Caco-2 (cell line): ENCODE data around the gene STARD10. TPM values are rescaled to one million over a fixed set of nuclear protein-coding genes. Genes with fewer than 3 reads are reported as not detected.

Source experiments
- BruUV-seq: library from RNA; stranded (reverse); fragments of 400-500 nt; replicated peaks from 2 replicates; lab custom pipeline; 2021; lab: Mats Ljungman, UMichigan
- CTCF ChIA-PET: fragments of 300-600 bp; sonication (Branson Sonifier 250); formaldehyde crosslinking; loops from one replicate; lab custom pipeline; 2022; ENCODE audit warnings: antibody characterized with exemption; lab: Charles Lee
- POLR2A ChIA-PET: fragments of 300-600 bp; sonication (Branson Sonifier 250); formaldehyde crosslinking; loops from one replicate; lab custom pipeline; 2022; ENCODE audit warnings: antibody characterized with exemption; lab: Charles Lee
- DNase-seq, 2 experiments: peaks; one replicate each; pipeline versions ENCODE4 v3.0.0 to v3.0.0-alpha.2; 2020 to 2022
- H3K27me3 ChIP-seq: replicated peaks from 2 replicates; pipeline ENCODE4 v1.6.0; 2011; ENCODE audit warnings: low read length; ENCODE audit not compliant: control insufficient read depth, insufficient read depth
- H3K36me3 ChIP-seq: 2 replicates; pipeline ENCODE4 v1.5.1; 2011; ENCODE audit warnings: low read length; ENCODE audit not compliant: control insufficient read depth, insufficient read depth
- H3K4me1 ChIP-seq: fragments of 250-450 bp; sonication (Bioruptor Pico); 2 replicates; pipeline ENCODE4 v1.5.1; 2020; ENCODE audit warnings: mild to moderate bottlenecking
- H3K4me3 ChIP-seq: 2 replicates; pipeline ENCODE4 v1.5.1; 2011; ENCODE audit warnings: low read depth, mild to moderate bottlenecking, control low read depth, low read length
- H3K9me3 ChIP-seq: fragments of 250-450 bp; sonication (Bioruptor Pico); 2 replicates; pipeline ENCODE4 v1.5.1; 2020; ENCODE audit warnings: mild to moderate bottlenecking, moderate library complexity
- H3K27ac Mint-ChIP-seq: one replicate; pipeline ENCODE4 v1.8.0; 2022; ENCODE audit warnings: mixed read lengths; ENCODE audit not compliant: unreplicated experiment
- H3K27me3 Mint-ChIP-seq: one replicate; pipeline ENCODE4 v1.8.0; 2022; ENCODE audit warnings: mixed read lengths; ENCODE audit not compliant: insufficient read depth, unreplicated experiment
- H3K36me3 Mint-ChIP-seq: one replicate; pipeline ENCODE4 v1.8.0; 2022; ENCODE audit warnings: mild to moderate bottlenecking, mixed read lengths; ENCODE audit not compliant: insufficient read depth, unreplicated experiment
- H3K4me1 Mint-ChIP-seq: one replicate; pipeline ENCODE4 v1.8.0; 2022; ENCODE audit warnings: low read depth, mixed read lengths; ENCODE audit not compliant: unreplicated experiment
- H3K4me3 Mint-ChIP-seq: one replicate; pipeline ENCODE4 v1.8.0; 2022; ENCODE audit warnings: mild to moderate bottlenecking, moderate library complexity, mixed read lengths; ENCODE audit not compliant: unreplicated experiment
- H3K9me3 Mint-ChIP-seq: one replicate; pipeline ENCODE4 v1.8.0; 2022; ENCODE audit warnings: mixed read lengths; ENCODE audit not compliant: unreplicated experiment
- CTCF ChIP-seq, 2 experiments: fragments of 200-600 bp in 1 of 2; IDR thresholded peaks; 1 replicate in 1 of 2; 2 replicates in 1 of 2; pipeline versions ENCODE4 v1.5.1 to v1.8.0; 2011 to 2022; ENCODE audit warnings: antibody characterized with exemption in 1 of 2, control low read depth in 1 of 2, inconsistent platforms in 1 of 2, low read depth in 1 of 2, low read length in 1 of 2, mild to moderate bottlenecking in 1 of 2, moderate library complexity in 1 of 2; ENCODE audit not compliant: insufficient read depth in 1 of 2, severe bottlenecking in 1 of 2, unreplicated experiment in 1 of 2
- intact Hi-C: fragments of 100-400 bp; cut with micrococcal nuclease; formaldehyde crosslinking; loops from one replicate; pipeline ENCODE4 v1.10.0; 2022; ENCODE audit not compliant: unreplicated experiment
- total RNA-seq: library from RNA; stranded (reverse); gene quantifications from 2 replicates; pipeline ENCODE4 v1.2.3, GENCODE V29; 2022

STARD10 gene
- total RNA-seq, 1 experiment from 2014 or later, result 492 TPM

GRCh38 chr11:72781313-72782080, 12.3 kb downstream of the STARD10 start:
- no peaks in the 10 kb centered on the region for H3K9me3 Mint-ChIP-seq
- peak in 1 of 2 experiments; percentile 23 for TF ChIP-seq CTCF (IDR thresholded peaks at IDR 0.05; ENCODE audit: insufficient read depth in 1 of 2, low read depth in 1 of 2, low read length in 1 of 2, severe bottlenecking in 1 of 2, unreplicated experiment in 1 of 2)
- Histone ChIP-seq H3K27me3 (no peaks in the 10 kb centered on the region), H3K9me3 (no peaks in the 10 kb centered on the region), H3K4me1 (peaks cover 85% of the 10 kb centered on the region), H3K4me3 (peak overlapping the region; percentile 88), H3K36me3 (peaks cover 27% of the 10 kb centered on the region)
- peaks cover 64% of the 10 kb centered on the region for H3K4me1 Mint-ChIP-seq
- peak overlapping the region; percentile 99 for H3K27ac Mint-ChIP-seq
- peak; percentile 80 for DNase-seq
- intact Hi-C loops, result no loop called here
- no peaks in the 10 kb centered on the region for H3K27me3 Mint-ChIP-seq
- POLR2A ChIA-PET, result interaction anchor here (0.5 to 1.5 kb wide), 7 partner anchors 13 to 1848 kb away, joined by 3 to 6 read pairs (median 4); partner anchors contain the start of gene STARD10
- peak overlapping the region; percentile 74 for H3K4me3 Mint-ChIP-seq
- peaks cover 40% of the 10 kb centered on the region for H3K36me3 Mint-ChIP-seq
- BruUV-seq, result no TSS peak
- CTCF ChIA-PET, result interaction anchor here (1.0 to 7.9 kb wide), 5 partner anchors 8 to 56 kb away, joined by 3 to 74 read pairs (median 9); partner anchors contain the start of gene STARD10

- no peaks in the 10 kb centered on the region for H3K27me3 Mint-ChIP-seq
- H3K36me3 Mint-ChIP-seq, result peaks cover 42% of the 10 kb centered on the region
- Histone ChIP-seq H3K4me1 (peaks cover 88% of the 10 kb centered on the region), H3K36me3 (peaks cover 31% of the 10 kb centered on the region), H3K27me3 (no peaks in the 10 kb centered on the region), H3K4me3 (peak overlapping the region; percentile 88), H3K9me3 (no peaks in the 10 kb centered on the region)
- H3K4me3 Mint-ChIP-seq, result peak overlapping the region; percentile 74
- intact Hi-C loops, result no loop called here
- no peaks in the 10 kb centered on the region for H3K9me3 Mint-ChIP-seq
- ChIA-PET CTCF (interaction anchor here (1.2 to 7.9 kb wide), 3 partner anchors 9 to 56 kb away, joined by 3 to 74 read pairs (median 9); partner anchors contain the start of gene STARD10), POLR2A (interaction anchor here (0.5 to 1.5 kb wide), 4 partner anchors 40 to 526 kb away, joined by 3 to 8 read pairs (median 4); partner anchors contain the start of gene CLPB)
- BruUV-seq, result no TSS peak
- H3K4me1 Mint-ChIP-seq, result peaks cover 64% of the 10 kb centered on the region
- TF ChIP-seq CTCF (IDR thresholded peaks at IDR 0.05; ENCODE audit: insufficient read depth in 1 of 2, low read depth in 1 of 2, low read length in 1 of 2, severe bottlenecking in 1 of 2, unreplicated experiment in 1 of 2), result peak in 1 of 2 experiments; percentile 1
- H3K27ac Mint-ChIP-seq, result peak overlapping the region; percentile 88
- peak; percentile 85 to 88 for DNase-seq
These were observed 12.9 kb downstream of the STARD10 start for GRCh38 chr11:72781063-72781312.

- Histone ChIP-seq H3K27me3 (no peaks in the 10 kb centered on the region), H3K4me3 (peak overlapping the region; percentile 88), H3K36me3 (peaks cover 33% of the 10 kb centered on the region), H3K9me3 (no peaks in the 10 kb centered on the region), H3K4me1 (peaks cover 84% of the 10 kb centered on the region)
- Mint-ChIP-seq H3K27ac (peak overlapping the region; percentile 88), H3K4me3 (peak overlapping the region; percentile 74), H3K4me1 (peaks cover 64% of the 10 kb centered on the region), H3K27me3 (no peaks in the 10 kb centered on the region), H3K9me3 (no peaks in the 10 kb centered on the region), H3K36me3 (peaks cover 47% of the 10 kb centered on the region)
- intact Hi-C loops, result no loop called here
- no peak for TF ChIP-seq CTCF (IDR thresholded peaks at IDR 0.05; ENCODE audit: insufficient read depth in 1 of 2, low read depth in 1 of 2, low read length in 1 of 2, severe bottlenecking in 1 of 2, unreplicated experiment in 1 of 2)
- peak in 1 of 2 experiments; percentile 49 for DNase-seq
- ChIA-PET CTCF (interaction anchor here (1.2 to 7.9 kb wide), 2 partner anchors 9 to 13 kb away, joined by 3 to 74 read pairs; partner anchors contain the start of gene STARD10), POLR2A (interaction anchor here (0.5 to 1.5 kb wide), 2 partner anchors 40 to 346 kb away, joined by 4 to 8 read pairs; partner anchors contain the start of gene CLPB)
- no TSS peak for BruUV-seq
These were observed 13.4 kb downstream of the STARD10 start for GRCh38 chr11:72780296-72781062.
